LNCAP (cell line): ENCODE data around the gene HDGFL2.

Source experiments
- TF ChIP-seq, protein P1 (sequence below): fragments of 450-650 bp; IDR thresholded peaks from 2 replicates; pipeline ENCODE4 v1.5.1; 2017; ENCODE audit warnings: mild to moderate bottlenecking

HDGFL2 gene

DNA sequence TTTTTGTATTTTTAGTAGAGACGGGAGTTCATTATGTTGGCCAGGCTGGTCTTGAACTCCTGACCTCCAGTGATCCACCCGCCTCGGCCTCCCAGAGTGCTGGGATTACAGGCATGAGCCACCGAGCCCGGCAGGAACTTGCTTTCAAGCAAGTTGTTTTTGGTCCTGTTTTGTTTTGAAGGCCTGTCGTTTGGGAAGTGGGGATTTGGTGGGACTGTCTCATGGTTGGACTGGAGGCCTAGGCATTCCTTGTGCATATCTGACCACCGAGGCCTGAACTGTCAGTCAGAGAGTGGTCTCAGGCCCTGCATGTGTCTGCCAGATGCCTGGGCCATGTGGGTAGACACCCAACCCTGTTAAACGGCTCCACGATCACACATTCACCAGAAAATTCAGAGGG, 40.8 kb upstream of the HDGFL2 start:
- TF ChIP-seq, protein P1, sequence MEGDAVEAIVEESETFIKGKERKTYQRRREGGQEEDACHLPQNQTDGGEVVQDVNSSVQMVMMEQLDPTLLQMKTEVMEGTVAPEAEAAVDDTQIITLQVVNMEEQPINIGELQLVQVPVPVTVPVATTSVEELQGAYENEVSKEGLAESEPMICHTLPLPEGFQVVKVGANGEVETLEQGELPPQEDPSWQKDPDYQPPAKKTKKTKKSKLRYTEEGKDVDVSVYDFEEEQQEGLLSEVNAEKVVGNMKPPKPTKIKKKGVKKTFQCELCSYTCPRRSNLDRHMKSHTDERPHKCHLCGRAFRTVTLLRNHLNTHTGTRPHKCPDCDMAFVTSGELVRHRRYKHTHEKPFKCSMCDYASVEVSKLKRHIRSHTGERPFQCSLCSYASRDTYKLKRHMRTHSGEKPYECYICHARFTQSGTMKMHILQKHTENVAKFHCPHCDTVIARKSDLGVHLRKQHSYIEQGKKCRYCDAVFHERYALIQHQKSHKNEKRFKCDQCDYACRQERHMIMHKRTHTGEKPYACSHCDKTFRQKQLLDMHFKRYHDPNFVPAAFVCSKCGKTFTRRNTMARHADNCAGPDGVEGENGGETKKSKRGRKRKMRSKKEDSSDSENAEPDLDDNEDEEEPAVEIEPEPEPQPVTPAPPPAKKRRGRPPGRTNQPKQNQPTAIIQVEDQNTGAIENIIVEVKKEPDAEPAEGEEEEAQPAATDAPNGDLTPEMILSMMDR = no peak

DNA sequence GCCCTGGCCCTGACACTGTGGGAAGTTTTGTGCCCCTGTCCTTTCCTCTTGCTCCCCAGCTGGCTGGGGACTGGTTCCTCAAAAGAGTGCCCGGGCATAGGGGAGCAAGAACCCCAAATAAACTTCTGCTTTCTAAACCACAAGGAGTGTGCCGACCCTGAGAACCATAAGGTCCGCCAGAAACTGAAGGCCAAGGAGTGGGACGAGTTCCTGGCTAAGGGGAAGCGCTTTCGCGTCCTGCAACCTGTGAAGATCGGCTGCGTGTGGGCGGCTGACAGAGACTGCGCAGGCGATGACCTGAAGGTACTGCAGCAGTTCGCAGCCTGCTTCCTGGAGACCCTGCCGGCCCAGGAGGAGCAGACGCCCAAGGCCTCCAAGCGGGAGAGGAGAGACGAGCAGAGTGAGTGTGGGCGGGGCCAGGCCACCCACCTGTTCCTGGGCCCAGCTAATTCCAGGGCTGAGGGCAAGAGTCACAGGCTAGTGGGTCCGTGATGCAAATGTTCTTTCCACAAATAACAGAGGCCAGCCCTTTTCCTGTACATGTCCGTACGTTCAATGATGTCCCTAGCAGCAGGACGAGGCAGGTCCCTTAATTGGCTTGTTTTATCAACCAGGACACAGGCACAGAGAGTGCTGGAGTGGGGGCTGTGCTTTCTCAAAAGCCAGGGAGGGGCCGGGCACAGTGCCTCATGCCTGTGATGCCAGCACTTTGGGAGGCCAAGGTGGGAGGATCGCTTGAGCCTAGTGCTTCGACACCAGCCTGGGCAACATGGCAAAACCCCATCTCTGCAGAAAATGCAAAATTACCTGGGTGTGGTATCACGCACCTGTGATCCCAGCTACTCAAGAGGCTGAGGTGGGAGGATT, 40.1 kb upstream of the HDGFL2 start:
- TF ChIP-seq, protein P1 = no peak

DNA sequence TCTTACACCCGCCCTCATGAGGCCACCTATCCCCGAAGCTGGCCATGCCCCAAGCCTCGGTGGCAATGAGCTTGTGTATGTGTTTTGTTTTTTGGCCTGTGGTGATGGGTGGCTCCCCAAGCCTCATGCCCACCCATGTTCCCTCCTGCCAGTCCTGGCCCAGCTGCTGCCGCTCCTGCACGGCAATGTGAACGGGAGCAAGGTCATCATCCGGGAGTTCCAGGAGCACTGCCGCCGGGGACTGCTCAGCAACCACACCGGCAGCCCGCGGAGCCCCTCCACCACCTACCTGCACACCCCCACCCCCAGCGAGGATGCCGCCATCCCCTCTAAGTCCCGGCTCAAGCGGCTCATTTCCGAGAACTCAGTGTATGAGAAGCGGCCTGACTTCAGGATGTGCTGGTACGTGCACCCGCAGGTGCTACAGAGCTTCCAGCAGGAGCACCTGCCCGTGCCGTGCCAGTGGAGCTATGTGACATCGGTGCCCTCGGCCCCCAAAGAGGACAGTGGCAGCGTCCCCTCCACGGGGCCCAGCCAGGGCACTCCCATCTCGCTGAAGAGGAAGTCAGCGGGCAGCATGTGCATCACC, 39.1 kb upstream of the HDGFL2 start:
- TF ChIP-seq, protein P1 = no peak

DNA sequence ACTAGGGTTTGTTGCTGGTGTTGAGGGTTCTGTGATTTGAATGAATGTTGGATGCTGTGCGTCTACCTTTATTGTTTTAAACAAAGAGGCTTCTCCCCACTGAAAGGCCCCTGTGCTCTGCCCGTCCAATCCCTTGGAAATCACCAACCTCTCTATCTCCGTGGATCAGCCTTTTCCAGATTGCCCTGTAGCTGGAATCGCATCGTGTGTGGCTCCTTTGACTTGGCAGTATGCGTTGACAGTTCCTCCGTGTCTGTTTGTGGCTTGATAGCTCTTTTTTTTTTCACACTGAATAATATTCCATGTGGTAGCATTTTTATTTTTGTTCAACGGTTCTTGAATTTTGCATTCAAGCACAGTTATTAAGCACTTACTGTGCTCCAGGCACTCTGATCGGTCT, 37.7 kb upstream of the HDGFL2 start:
- TF ChIP-seq, protein P1 = no peak

DNA sequence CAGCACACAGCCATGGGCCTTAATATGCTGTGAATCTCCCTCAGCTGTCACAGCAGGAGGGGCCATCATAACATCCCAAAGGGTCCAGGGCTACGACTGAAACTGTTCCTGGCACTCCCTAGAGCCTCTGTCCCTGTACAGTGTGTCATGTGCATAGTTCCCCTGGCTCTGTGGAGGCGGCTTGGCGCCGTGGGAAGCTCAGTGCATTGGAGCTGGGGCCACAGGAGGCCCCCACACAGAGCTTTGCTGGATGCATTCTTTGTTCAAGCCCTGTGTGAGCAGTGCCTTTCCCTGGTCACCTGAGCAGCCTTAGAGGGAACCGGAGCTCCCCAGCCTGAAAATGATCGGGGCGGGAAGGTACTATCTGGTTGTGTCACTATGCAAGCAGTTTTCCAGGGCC, 35.9 kb upstream of the HDGFL2 start:
- TF ChIP-seq, protein P1 = no peak

DNA sequence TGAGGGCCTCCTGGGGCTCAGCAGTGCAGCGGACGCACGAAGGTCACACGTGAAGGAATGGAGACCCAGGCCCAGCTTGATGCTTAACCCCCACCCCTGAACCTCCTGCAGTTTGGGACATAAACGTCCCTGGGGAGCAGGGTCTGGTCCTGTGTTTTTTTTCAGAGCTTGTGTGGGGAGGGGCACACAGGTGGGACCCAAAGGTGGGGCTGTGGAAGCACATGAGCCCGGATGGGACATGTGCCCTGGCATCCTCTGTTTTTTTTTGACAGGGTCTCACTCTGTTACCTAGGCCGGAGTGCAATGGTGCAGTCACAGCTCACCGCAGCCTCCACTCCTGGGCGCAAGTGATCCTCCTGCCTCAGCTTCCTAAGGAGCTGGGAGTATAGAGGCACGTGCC, 35.0 kb upstream of the HDGFL2 start:
- TF ChIP-seq, protein P1 = no peak

DNA sequence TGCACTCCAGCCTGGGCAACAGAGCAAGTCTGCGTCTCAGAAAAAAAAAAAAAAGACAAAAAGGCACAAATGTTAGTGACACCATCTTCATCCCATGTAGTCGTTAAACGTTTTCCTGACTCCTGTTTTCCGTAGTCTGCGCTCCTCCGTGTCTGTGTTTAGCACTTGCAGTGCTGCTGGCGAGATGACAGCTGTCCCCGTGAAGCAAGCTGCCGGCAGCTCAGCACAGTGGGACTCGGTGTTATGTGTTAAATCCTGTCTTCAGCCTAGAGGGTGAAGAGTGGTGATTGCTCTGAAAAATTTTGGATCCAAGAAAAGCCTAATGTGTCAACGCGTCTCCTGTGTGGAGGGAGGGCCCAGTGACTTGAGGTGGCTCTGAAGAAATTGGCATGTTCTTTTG, 32.9 kb upstream of the HDGFL2 start:
- TF ChIP-seq, protein P1 = no peak
